GM12878 (cell line): ENCODE measurements around the gene ESPL1. TPM values are rescaled to one million over a fixed set of nuclear protein-coding genes. Genes with fewer than 3 reads are reported as not detected.

ENCODE experiments used
- ATAC-seq: fragments of 200-7000 bp; cut with Tn5 transposase; 3 replicates; pipeline ENCODE4 v1.9.1; 2020; ENCODE audit warnings: mild to moderate bottlenecking, moderate library complexity
- BruUV-seq: library from RNA; stranded (reverse); fragments of 400-500 nt; replicated peaks from 2 replicates; lab custom pipeline; 2021; lab: Mats Ljungman, UMichigan
- CTCF ChIA-PET: fragments of 300-600 bp; sonication (Branson Sonifier 250); formaldehyde crosslinking; extraction: SDS; loops from one replicate; lab custom pipeline; 2021; ENCODE audit warnings: inconsistent platforms; lab: Yijun Ruan, JAX
- POLR2A ChIA-PET: fragments of 350-600 bp; formaldehyde crosslinking; extraction: SDS; loops from one replicate; lab custom pipeline; 2021; ENCODE audit warnings: inconsistent platforms; lab: Charles Lee
- RAD21 ChIA-PET: fragments of 300-600 bp; sonication (Branson Sonifier 250); formaldehyde crosslinking; loops from one replicate; lab custom pipeline; 2023; ENCODE audit warnings: antibody characterized with exemption; ENCODE audit not compliant: unreplicated experiment; lab: Charles Lee
- SMC1A ChIA-PET: fragments of 300-600 bp; sonication (Branson Sonifier 250); formaldehyde crosslinking; loops from one replicate; lab custom pipeline; 2023; ENCODE audit not compliant: unreplicated experiment, uncharacterized antibody; lab: Charles Lee
- DNase-seq: peaks from one replicate; pipeline ENCODE4 v3.0.0-alpha.2; 2011; ENCODE audit warnings: low read depth, low spot score
- FAIRE-seq: peaks from 3 replicates; lab custom pipeline; 2011; peaks lifted over from hg19 to GRCh38; lab: Jason Lieb, UNC
- H2AFZ ChIP-seq: 2 replicates; pipeline ENCODE4 v1.6.0; 2011; ENCODE audit warnings: low read depth, low read length, control low read depth; ENCODE audit not compliant: control insufficient read depth
- H3K27ac ChIP-seq: 2 replicates; pipeline ENCODE4 v1.5.1; 2011; ENCODE audit warnings: control low read depth; ENCODE audit not compliant: control insufficient read depth, insufficient read depth
- H3K27me3 ChIP-seq, 2 experiments: replicated peaks in 1 of 2; 2 replicates each; pipeline versions ENCODE4 v1.6.0 to v1.6.1; 2011; ENCODE audit warnings: low read length in 1 of 2; ENCODE audit not compliant: control insufficient read depth in 2 of 2, insufficient read depth in 2 of 2
- H3K36me3 ChIP-seq, 2 experiments: 2 replicates each; pipeline ENCODE4 v1.5.1; 2011; ENCODE audit warnings: low read length in 1 of 2; ENCODE audit not compliant: control insufficient read depth in 2 of 2, insufficient read depth in 2 of 2
- H3K4me1 ChIP-seq: 2 replicates; pipeline ENCODE4 v1.6.1; 2011; ENCODE audit warnings: mild to moderate bottlenecking, low read length, moderate library complexity, mixed read lengths; ENCODE audit not compliant: control insufficient read depth, insufficient read depth
- H3K4me2 ChIP-seq: 2 replicates; pipeline ENCODE4 v1.6.0; 2011; ENCODE audit warnings: control low read depth; ENCODE audit not compliant: control insufficient read depth, insufficient read depth
- H3K4me3 ChIP-seq: fragments of 200-600 bp; sonication (generic); 2 replicates; pipeline ENCODE4 v1.5.1; 2016
- H3K79me2 ChIP-seq: 2 replicates; pipeline ENCODE4 v1.6.0; 2011; ENCODE audit warnings: low read length; ENCODE audit not compliant: control insufficient read depth, insufficient read depth
- H3K9ac ChIP-seq: 2 replicates; pipeline ENCODE4 v1.8.0; 2011; ENCODE audit warnings: low read length, control low read depth, mixed read lengths; ENCODE audit not compliant: control insufficient read depth, insufficient read depth
- H3K9me3 ChIP-seq: replicated peaks from 3 replicates; pipeline ENCODE4 v1.5.1; 2011; ENCODE audit warnings: mild to moderate bottlenecking, low read length; ENCODE audit not compliant: control insufficient read depth, insufficient read depth
- H4K20me1 ChIP-seq: 2 replicates; pipeline ENCODE4 v1.6.0; 2011; ENCODE audit not compliant: control insufficient read depth, insufficient read depth
- ATF7 ChIP-seq: fragments of 450-650 bp; IDR thresholded peaks from 2 replicates; pipeline ENCODE4 v1.6.1; 2016; ENCODE audit warnings: low read depth, mild to moderate bottlenecking
- BCL11A ChIP-seq: IDR thresholded peaks from 2 replicates; pipeline ENCODE4 v1.6.1; 2011; ENCODE audit warnings: low read depth, low read length
- CREB1 ChIP-seq: IDR thresholded peaks from 2 replicates; pipeline ENCODE4 v1.6.1; 2012; ENCODE audit warnings: low read depth, mild to moderate bottlenecking, inconsistent platforms
- MTA2 ChIP-seq: fragments of 450-650 bp; IDR thresholded peaks from 2 replicates; pipeline ENCODE4 v1.6.1; 2016; ENCODE audit warnings: low read depth, mild to moderate bottlenecking, moderate library complexity
- NBN ChIP-seq: fragments of 450-650 bp; IDR thresholded peaks from 2 replicates; pipeline ENCODE4 v1.6.1; 2016
- RELB ChIP-seq: fragments of 450-650 bp; IDR thresholded peaks from 2 replicates; pipeline ENCODE4 v1.6.1; 2017; ENCODE audit warnings: low read depth, mild to moderate bottlenecking, moderate library complexity
- SIX5 ChIP-seq: IDR thresholded peaks from 2 replicates; pipeline ENCODE4 v1.6.1; 2011; ENCODE audit warnings: mild to moderate bottlenecking, low read depth, low read length, moderate library complexity; ENCODE audit not compliant: severe bottlenecking
- WGBS: methylation state at CpG from one replicate; pipeline ENCODE4 v1.1.6; 2016; ENCODE audit warnings: low lambda C conversion rate; ENCODE audit not compliant: insufficient replicate concordance, insufficient coverage; ENCODE audit errors: missing lambda C conversion rate; 5-methylcytosine and 5-hydroxymethylcytosine counted together
- in situ Hi-C: fragments of 300-500 bp; cut with MboI; formaldehyde crosslinking; loops from 9 replicates; pipeline ENCODE4 v1.14.3; 2018; ENCODE audit warnings: mixed read lengths
- intact Hi-C: fragments of 100-400 bp; cut with micrococcal nuclease; formaldehyde crosslinking; loops from one replicate; pipeline ENCODE4 v1.14.2; 2022; ENCODE audit not compliant: unreplicated experiment
- polyA plus RNA-seq, 11 experiments: library from polyadenylated mRNA; depleted of rRNA in 4 of 11; unstranded in 6 of 11; stranded (reverse) in 5 of 11; fragments of >200 nt; fragmentation: Nextera tagmentation in 4 of 11; fragmentation: Illumina TruSeq in 1 of 11; extraction: Ambion mirVana in 4 of 11; extraction: Trizol in 1 of 11; gene quantifications; 1 replicate in 1 of 11; 2 replicates in 10 of 11; pipeline versions ENCODE4 v1.2.1 to v1.2.3, GENCODE V29; 2011 to 2016; ENCODE audit warnings: inconsistent platforms in 2 of 11, missing spikeins in 2 of 11, low read depth in 1 of 11
- total RNA-seq, 4 experiments: library from RNA; depleted of rRNA in 3 of 4; stranded (reverse); fragments of >200 nt in 3 of 4; fragmentation: Illumina TruSeq in 1 of 4; extraction: Trizol in 1 of 4; gene quantifications; 2 replicates each; pipeline versions ENCODE4 v1.2.1 to v1.2.3, GENCODE V29; 2013 to 2021

Gene ESPL1
- total and polyA plus RNA-seq, 10 of the 15 experiments (the other 5 are each of a cell fraction or from before 2014, with no cell fraction given): 2.1 to 61.9 (median 21.2) TPM

- DNase-seq (no peak), ATAC-seq (no peak), FAIRE-seq (no peak)
- H3K27me3 ChIP-seq: no peaks in the 10 kb centered on the region
- POLR2A ChIA-PET: interaction anchor here (0.7 to 1.2 kb wide), 3 partner anchors 17 to 157 kb away, joined by 3 read pairs; no protein-coding TSS in a partner anchor
- no peak overlapping the region; the same call in 1 of the 2 replicates for H3K9ac ChIP-seq
- SMC1A ChIA-PET: interaction anchor here (0.6 to 0.7 kb wide), 2 partner anchors 80 to 218 kb away, joined by 3 read pairs; no protein-coding TSS in a partner anchor
- H2AFZ ChIP-seq: peak overlapping the region; percentile 44; the same call in 1 of the 2 replicates
- H3K4me2 ChIP-seq: peak overlapping the region; percentile 90
- WGBS: 40% methylated on average over 5 of the region's 5 CpGs
- H3K27ac ChIP-seq: 0 out of 2 replicates have a peak overlapping the region, but pooled peaks have one; percentile 25
- intact Hi-C loops (loop anchor here (5.0 kb wide), 1 partner anchor 45 kb away; the partner anchor contains the start of gene ESPL1), in situ Hi-C loops (no loop called here)
- RAD21 ChIA-PET: interaction anchor here (1.8 to 11.1 kb wide), 2 partner anchors 30 to 99 kb away, joined by 4 to 101 read pairs; partner anchors contain the start of gene AAAS
- no TSS peak for BruUV-seq
- H4K20me1 ChIP-seq: no peaks in the 10 kb centered on the region
- no peak overlapping the region for H3K4me3 ChIP-seq
- CTCF ChIA-PET: interaction anchor here (1.1 kb wide), 1 partner anchor 45 kb away, joined by 3 read pairs; no protein-coding TSS in a partner anchor
- no peaks in the 10 kb centered on the region for H3K36me3 ChIP-seq
- H3K9me3 ChIP-seq: no peaks in the 10 kb centered on the region
- peaks cover 4% of the 10 kb centered on the region; the same call in 1 of the 2 replicates for H3K79me2 ChIP-seq
- TF ChIP-seq BCL11A: 0 out of 2 replicates have a peak, but pooled peaks have one; percentile 34
- 0 out of 2 replicates have a peak, but pooled peaks have one; percentile 13 for TF ChIP-seq ATF7
- no peak for TF ChIP-seq CREB1
- no peak for TF ChIP-seq SIX5
- TF ChIP-seq MTA2: peak; percentile 76
- peak; percentile 69 for TF ChIP-seq NBN
- peak; percentile 12; the same call in 1 of the 2 replicates for TF ChIP-seq RELB
- peaks cover 19% of the 10 kb centered on the region for H3K4me1 ChIP-seq
These were observed 45.9 kb upstream of the ESPL1 start for GRCh38 chr12:53222170-53222721.
